ENCODE measurements around the gene EZH1. TPM values are rescaled to one million over a fixed set of nuclear protein-coding genes. Genes with fewer than 3 reads are reported as not detected.
"Not testable (repeated sequence)": the region's sequence is repeated elsewhere in the genome, so short reads cannot be mapped to it uniquely, and the experiment has no call there.

The EZH1 gene
- total RNA-seq, 1 donor from 2014 or later = 47.2 TPM

- DNase-seq = no peak
- intact Hi-C loops (cut with DNase I) = no loop called here
- no peak for ATAC-seq (ENCODE audit: poor library complexity)
These were observed 29.4 kb upstream of the EZH1 start for GRCh38 chr17:42774066-42774745.

GRCh38 chr17:42773290-42774035 is 28.6 kb upstream of the EZH1 start, which contains the start of gene VPS25:
Gene VPS25 (plus strand): TSS chr17:42773449. CDS start chr17:42773476, 27 bp downstream.
- intact Hi-C loops (cut with DNase I) = no loop called here
- DNase-seq (peak; percentile 83), ATAC-seq (ENCODE audit: poor library complexity) (peak; percentile 97)

GRCh38 chr17:42772945-42773289 is 28.1 kb upstream of the EZH1 start:
- ATAC-seq (ENCODE audit: poor library complexity) (no peak), DNase-seq (no peak)
- intact Hi-C loops (cut with DNase I) = no loop called here

- intact Hi-C loops (cut with DNase I) = loop anchor here (10.0 kb wide), 1 partner anchor 185 kb away; no protein-coding TSS in a partner anchor
These were observed 25.1 kb upstream of the EZH1 start for GRCh38 chr17:42769964-42770363.

GRCh38 chr17:42768006-42768405 is 23.2 kb upstream of the EZH1 start:
- DNase-seq; ATAC-seq (ENCODE audit: poor library complexity): not testable (repeated sequence)
- intact Hi-C loops (cut with DNase I) = loop anchor here (10.0 kb wide), 1 partner anchor 183 kb away; no protein-coding TSS in a partner anchor

More at GRCh38 chr17:42769964-42770363, 25.1 kb upstream of the EZH1 start:
- DNase-seq; ATAC-seq (ENCODE audit: poor library complexity): not testable (repeated sequence)

- no peak for ATAC-seq (ENCODE audit: poor library complexity)
- intact Hi-C loops (cut with DNase I) = loop anchor here (10.0 kb wide), 1 partner anchor 183 kb away; no protein-coding TSS in a partner anchor
These were observed 22.7 kb upstream of the EZH1 start for GRCh38 chr17:42767512-42767911.

GRCh38 chr17:42766124-42766523 is 21.3 kb upstream of the EZH1 start:
- no peak for DNase-seq
- no peak for ATAC-seq (ENCODE audit: poor library complexity)
- intact Hi-C loops (cut with DNase I) = loop anchor here (10.0 kb wide), 1 partner anchor 181 kb away; no protein-coding TSS in a partner anchor

More at GRCh38 chr17:42767512-42767911, 22.7 kb upstream of the EZH1 start:
- no peak for DNase-seq

- DNase-seq = no peak
- intact Hi-C loops (cut with DNase I) = loop anchor here (2.0 to 10.0 kb wide), 2 partner anchors 41 to 177 kb away; no protein-coding TSS in a partner anchor
- ATAC-seq (ENCODE audit: poor library complexity) = no peak
These were observed 16.8 kb upstream of the EZH1 start for GRCh38 chr17:42761638-42762037.

- peak; percentile 60 for ATAC-seq (ENCODE audit: poor library complexity)
- DNase-seq = peak; percentile 59
- intact Hi-C loops (cut with DNase I) = loop anchor here (10.0 kb wide), 1 partner anchor 176 kb away; no protein-coding TSS in a partner anchor
These were observed 16.1 kb upstream of the EZH1 start, which contains the start of gene RAMP2 for GRCh38 chr17:42760652-42761581. Gene RAMP2 (plus strand): TSS chr17:42761227. CDS start chr17:42761262, 35 bp downstream.

- DNase-seq = no peak
- ATAC-seq (ENCODE audit: poor library complexity) = no peak
- intact Hi-C loops (cut with DNase I) = loop anchor here (10.0 kb wide), 1 partner anchor 175 kb away; no protein-coding TSS in a partner anchor
These were observed 15.3 kb upstream of the EZH1 start for GRCh38 chr17:42759982-42760651.

- peak; percentile 83 for ATAC-seq (ENCODE audit: poor library complexity)
- intact Hi-C loops (cut with DNase I) = no loop called here
- peak; percentile 72 for DNase-seq
These were observed 9.9 kb upstream of the EZH1 start for GRCh38 chr17:42754782-42755181.

GRCh38 chr17:42751628-42752027 is 6.8 kb upstream of the EZH1 start:
- intact Hi-C loops (cut with DNase I) = no loop called here
- DNase-seq (no peak), ATAC-seq (ENCODE audit: poor library complexity) (no peak)

GRCh38 chr17:42750739-42751344 is 6.0 kb upstream of the EZH1 start:
- intact Hi-C loops (cut with DNase I) = no loop called here
- DNase-seq (no peak), ATAC-seq (ENCODE audit: poor library complexity) (peak; percentile 9)

- intact Hi-C loops (cut with DNase I) = no loop called here
- ATAC-seq (ENCODE audit: poor library complexity) (no peak), DNase-seq (no peak)
These were observed 4.3 kb upstream of the EZH1 start for GRCh38 chr17:42748908-42749798.

GRCh38 chr17:42748202-42748907 is 3.5 kb upstream of the EZH1 start:
- ATAC-seq (ENCODE audit: poor library complexity) (no peak), DNase-seq (peak; percentile 55)
- intact Hi-C loops (cut with DNase I) = no loop called here

- intact Hi-C loops (cut with DNase I) = no loop called here
- DNase-seq = peak; percentile 88
- peak; percentile 89 for ATAC-seq (ENCODE audit: poor library complexity)
These were observed 496 bp downstream of the EZH1 start for GRCh38 chr17:42744283-42744805.
